ENCODE results near the gene UBE2F.

DNA sequence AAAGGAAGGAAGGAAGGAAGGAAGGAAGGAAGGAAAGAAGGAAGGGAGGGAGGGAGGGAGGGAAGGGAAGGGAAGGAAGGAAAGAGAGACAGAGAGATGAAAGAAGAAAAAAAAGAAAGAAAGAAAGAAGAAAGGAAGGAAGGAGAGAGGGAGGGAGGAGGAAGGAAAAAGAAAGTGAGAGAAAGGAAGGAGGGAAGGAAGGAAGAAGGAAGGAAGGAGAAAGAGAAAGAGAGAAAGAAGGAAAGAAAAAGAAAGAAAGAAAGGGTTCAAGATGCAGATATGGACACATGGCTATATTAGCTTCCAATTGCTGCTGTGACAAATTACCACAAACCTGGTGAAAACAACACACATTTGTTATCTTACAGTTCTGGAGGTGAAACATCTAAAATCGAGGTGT lies 20.4 kb upstream of the UBE2F start:
- TF ChIP-seq, protein P1, sequence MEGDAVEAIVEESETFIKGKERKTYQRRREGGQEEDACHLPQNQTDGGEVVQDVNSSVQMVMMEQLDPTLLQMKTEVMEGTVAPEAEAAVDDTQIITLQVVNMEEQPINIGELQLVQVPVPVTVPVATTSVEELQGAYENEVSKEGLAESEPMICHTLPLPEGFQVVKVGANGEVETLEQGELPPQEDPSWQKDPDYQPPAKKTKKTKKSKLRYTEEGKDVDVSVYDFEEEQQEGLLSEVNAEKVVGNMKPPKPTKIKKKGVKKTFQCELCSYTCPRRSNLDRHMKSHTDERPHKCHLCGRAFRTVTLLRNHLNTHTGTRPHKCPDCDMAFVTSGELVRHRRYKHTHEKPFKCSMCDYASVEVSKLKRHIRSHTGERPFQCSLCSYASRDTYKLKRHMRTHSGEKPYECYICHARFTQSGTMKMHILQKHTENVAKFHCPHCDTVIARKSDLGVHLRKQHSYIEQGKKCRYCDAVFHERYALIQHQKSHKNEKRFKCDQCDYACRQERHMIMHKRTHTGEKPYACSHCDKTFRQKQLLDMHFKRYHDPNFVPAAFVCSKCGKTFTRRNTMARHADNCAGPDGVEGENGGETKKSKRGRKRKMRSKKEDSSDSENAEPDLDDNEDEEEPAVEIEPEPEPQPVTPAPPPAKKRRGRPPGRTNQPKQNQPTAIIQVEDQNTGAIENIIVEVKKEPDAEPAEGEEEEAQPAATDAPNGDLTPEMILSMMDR (IDR thresholded peaks at IDR 0.05 in 8 of 11, conservative IDR thresholded peaks at IDR 0.05 in 3 of 11): no peak
- TF ChIP-seq POLR2AphosphoS5 (IDR thresholded peaks at IDR 0.05) (no peak), POLR2A (IDR thresholded peaks at IDR 0.05) (no peak)
